GM18520 (cell line): ENCODE measurements around the gene MAP2.

ENCODE experiments used
- ATAC-seq: cut with Tn5 transposase; IDR thresholded peaks from one replicate; pipeline ENCODE4 v1.9.1; 2021; ENCODE audit not compliant: unreplicated experiment

The MAP2 gene

DNA sequence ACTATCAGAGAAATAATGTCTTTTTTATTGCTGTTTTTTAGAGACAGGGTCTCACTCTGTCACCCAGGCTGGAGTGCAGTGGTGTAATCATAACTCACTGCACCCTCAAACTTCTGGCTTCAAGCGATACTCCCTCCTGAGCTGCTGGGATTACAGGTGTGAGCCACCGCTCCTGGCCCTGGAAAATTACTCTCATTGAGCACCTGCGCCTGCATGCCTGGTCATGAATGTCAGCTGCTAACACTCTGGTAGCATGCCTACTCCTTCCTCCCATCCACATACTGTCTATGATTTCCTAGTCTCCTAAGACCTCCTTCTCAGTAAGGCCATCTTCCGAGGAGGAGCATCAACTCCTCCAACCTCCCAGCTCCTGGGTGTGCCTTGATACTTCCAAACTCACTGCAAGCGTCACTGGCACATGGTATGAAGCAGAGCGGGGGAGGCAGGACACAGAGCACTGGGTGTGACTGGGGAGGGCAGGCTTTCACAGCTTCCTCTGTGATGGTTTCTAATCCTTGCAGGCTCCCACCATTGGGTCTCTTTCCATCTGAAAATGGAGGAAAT lies 1.6 kb upstream of the MAP2 start:
- ATAC-seq = no peak

DNA sequence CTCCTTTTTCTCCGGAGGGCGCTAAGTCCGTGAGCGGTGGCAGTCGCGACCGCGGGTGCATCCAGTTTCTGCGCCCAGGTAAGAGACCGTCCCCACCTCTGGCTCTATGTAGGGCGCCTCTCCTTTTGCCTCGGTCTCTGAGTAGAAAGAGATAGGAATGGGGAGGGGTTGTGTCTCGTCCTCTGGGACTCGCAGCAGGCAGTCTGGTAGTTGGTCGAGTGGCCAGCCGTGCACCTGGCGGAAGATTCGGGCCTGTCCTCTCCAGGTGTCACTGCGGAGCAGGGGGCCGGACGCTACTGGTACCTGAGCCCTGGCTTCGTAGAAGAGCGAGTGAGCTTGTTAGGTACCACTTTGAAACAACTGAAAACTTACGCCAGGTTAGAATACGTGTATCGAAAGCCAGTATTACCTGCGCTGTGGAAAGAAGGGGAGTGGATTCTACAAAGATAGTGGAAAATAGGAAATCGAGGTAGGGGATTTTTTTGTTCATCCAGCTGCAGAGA lies 403 bp downstream of the MAP2 start:
- no peak for ATAC-seq

DNA sequence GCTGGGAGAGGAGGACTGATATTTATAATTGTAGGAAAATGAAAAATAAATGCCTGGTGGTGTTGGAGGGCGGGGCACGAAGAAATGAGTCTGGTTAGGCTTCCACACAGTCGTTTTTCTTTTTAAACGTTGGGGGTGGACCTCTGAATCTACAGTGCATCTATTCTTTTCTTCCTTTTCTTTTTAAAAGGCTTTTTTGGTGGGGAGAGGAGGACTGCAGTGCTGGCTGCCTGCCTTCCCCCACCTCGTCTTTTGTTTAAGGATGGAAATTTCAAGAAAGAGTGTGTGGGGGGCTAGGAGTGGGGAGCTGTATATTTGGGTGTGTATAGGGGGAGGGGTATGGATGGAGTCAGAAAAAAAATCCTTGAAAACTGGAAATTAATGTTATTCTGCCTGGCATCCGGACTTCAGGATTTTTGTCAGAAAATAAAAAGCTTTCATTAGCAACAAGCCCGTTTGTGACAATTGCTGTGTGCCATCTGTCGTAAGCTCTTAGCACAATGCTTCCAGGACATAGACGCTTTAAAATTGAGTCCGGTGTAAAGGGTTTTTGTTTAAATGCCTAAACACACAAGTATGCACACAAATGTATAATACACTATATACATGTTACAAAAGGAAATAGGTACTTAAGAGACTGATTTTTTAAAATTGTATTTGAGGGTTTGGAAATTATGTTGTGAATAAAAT lies 1.1 kb downstream of the MAP2 start:
- ATAC-seq = no peak

DNA sequence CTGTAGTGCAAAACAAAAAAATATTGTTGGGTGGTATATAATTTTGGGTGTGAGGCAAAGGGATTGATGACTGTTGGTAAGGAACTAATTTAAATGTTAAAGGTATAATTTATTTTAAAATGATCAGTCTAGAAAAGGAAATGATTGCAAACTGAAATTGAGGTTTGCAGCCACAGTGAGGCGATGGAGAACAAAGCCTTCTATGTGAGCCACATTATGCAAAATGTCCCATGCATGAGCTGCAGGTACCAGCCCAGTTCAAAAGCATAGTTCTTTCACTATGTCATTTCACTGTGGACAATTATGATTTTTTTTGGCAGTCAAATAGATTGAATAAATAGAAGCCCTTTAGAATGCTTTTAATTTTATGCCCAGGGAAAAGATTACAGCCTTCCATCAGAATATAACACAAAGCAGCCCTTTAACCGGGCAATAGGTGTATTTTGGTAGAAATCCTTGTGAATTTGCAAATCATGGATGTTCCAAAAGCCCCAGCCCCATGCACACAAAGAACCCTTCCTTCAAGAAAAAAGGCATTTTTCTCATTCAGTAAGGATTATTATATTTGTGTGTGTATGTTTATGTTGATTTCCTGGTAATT lies 1.7 kb downstream of the MAP2 start:
- ATAC-seq = peak; percentile 29

DNA sequence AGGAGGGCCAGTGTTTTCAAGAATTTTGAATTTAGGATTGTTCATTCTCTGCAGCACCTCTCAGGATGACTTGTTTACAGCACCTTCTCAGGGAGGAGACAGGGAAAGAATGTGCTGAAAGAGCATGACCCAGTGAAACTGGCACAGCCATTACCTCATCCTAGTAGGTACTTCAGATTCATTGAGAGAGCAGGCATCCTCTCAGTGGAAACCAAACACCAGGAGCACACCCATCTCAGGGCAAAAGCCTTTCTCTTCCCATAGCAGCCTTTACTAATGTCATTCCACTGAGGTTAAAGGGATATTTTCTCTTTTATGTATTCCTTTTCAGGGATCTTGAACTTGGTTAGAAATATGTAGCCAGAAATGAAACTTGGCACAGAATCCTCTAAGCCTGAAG lies 2.6 kb downstream of the MAP2 start:
- ATAC-seq = no peak

DNA sequence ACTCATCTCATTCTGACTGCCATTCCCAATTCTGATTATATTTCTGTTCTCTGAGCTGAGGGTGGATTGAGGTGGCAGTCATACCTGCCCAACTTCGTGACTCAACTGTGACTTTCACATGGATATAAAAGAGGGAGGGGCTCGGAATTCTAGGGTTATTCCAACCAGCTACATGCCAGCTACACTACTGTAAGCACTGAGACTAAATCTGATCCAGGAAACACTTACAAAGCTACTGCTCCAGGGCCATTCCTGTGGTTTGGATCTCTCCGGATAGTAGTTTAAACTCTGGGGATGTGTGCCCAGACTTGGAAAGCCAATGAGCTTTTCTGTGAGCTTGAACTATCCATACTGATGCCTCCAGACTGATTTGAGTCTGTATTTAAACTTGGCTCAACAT lies 7.9 kb downstream of the MAP2 start:
- ATAC-seq = no peak

DNA sequence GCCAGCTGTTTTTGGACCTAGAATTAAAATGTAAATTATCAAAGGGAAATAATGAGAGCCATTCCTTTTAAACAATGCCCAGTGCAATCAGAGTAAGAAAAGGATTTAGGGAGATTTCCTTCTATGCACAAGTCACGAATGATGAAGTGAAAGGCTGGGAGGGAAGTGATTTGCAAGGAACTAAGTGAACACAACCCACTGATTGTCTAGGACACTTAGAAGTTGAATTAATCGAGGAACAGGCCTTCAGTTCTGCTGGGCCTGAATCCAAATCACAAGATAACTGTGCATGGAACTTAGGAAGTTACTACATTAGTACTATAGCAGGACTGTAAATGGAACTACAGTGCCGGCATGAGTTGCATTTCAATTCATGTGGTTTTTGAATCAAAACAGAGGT lies 17.7 kb downstream of the MAP2 start:
- ATAC-seq = no peak

DNA sequence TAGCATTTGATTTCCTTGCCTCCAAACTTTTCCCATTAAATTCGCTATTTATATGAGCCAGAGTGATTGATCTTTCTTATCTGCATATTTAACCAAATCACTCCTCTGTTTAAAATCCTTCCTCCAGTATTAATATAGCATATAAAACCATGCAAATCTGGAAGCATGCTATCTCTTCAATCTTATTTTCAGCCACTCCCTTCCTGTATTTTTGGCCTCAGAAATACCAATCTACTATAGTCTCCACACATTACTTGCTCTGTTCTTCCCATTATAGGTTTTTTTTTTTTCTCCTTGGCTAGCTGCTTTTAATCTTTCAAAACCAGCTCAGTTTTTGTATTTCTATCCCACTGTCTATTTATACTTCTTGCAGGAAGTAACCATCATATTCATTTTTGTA lies 19.1 kb downstream of the MAP2 start:
- ATAC-seq = no peak

DNA sequence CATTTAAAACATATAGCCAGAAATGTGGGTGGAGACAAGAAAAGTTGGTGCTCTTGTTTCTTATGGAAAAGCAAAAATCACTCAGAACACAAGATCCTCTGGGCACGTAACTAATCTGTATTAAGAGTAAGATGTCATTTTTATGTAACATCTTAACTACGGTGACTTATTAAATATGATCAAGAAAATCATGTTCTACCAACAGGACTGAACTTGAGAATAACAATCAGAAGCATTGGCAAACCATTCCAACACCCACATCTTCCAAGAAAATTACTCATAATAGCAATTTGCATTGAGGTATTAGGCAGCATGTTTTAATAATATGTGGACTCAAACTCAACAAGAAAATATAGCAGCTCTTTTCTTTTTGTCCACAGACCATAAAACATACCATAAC lies 21.6 kb downstream of the MAP2 start:
- ATAC-seq = no peak

DNA sequence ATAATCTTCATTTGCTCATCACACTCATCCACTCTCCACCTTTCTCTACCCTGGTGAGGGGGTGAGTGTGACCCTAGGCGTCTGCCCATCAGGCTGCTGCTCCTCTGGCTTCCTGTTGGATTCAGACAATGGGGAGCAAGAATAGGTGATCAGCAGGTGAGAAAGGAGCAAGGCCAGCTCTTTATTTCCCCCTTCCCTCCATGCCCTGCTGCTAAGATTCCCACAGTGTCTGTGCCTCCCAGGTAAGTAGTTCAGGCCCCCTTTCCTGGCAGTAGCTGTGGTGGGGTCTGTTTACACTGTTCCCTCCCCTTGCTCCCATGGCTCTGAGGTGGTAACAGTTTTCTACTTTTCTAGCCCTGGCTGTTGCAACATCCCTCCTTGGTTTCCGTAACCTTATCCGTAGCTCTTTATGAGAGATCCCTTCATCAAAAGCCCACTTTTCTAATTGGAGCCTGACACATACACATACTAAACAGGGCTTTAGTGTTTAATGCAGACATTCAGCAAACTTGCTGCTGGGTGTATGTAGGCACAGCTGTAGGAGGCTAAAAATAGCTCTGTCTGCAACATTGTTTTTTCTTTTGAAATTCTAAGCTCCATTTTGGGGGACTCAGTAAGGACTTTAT lies 27.5 kb downstream of the MAP2 start:
- ATAC-seq = no peak

DNA sequence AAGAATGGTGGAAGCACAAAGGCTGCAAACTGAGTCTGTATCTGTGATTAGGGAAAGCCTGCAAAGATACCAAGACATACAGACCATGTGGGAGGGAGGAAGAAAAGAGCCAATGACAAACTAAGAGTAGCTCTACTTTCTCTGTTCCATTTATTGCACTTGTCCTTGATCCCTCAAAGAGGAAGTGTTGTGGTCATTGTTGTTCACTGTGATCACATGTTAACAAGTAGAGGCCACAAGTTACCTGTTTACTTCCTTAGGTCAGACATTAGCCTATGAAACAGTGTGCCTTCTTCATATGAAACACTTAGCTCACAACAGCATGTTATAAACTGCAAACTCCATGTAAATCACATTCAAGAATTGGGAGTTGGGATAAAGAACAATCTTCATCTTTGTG lies 32.6 kb downstream of the MAP2 start:
- no peak for ATAC-seq

DNA sequence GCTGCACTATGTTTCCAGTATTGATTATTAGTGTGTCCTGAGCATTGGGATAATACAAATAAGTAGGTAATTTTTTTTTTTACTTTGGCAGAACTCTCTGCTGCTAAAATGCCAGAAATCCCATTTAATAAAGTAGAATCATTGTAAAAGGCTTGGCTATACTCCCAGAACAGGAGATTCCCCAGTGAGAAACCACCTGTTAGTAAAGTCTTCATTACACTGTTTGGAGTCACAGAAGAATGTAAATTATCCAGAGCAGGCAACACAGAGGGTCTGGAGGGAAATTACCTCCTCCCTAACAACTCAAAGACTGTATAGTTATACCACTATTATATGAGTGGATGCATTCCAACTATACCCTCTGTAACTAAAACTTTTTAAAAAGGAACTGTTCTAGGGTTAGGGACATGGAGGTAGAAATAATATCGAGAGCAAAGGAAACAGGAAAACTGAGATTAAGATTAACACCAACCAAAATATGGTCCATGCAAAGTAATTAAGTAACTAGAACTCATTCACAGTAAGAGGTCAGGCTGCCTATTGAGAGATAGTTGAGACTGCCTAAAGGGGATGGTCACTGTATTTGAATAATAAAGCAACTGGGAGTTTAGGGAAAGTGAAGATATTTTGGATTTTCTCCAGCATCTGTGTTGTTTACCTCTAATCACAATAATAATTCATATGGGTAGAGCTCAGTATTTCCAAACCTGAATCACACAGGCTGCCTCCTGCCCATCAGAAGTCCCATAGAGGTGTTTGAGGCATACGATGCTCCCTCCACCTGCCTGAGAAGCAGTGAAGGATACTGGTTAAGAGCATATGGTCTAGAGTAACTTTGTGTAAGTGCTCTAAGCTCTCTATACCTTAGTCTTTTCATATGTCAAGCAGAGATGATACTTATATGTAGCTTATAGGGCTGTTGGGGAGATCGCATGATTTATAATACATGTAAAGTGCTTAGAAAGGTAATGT lies 34.4 kb downstream of the MAP2 start:
- no peak for ATAC-seq

DNA sequence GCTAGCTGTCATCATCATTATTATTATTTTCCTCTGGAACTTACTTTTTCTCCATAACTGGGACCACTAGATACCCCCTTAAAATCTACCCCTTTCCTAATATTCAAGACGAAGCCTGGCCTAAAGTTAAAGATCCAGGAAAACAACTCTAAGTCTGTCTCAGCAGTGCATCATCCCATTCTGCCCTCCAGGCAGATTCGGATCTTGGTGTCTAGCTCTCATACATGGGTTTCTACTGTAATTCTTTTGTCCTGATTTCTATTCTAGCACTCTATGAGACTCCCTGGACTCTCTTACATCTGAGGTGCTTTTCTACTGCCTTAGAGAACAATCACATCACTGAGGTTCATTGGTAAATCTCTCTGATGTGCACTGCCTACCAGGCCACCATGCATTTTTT lies 35.5 kb downstream of the MAP2 start:
- no peak for ATAC-seq

DNA sequence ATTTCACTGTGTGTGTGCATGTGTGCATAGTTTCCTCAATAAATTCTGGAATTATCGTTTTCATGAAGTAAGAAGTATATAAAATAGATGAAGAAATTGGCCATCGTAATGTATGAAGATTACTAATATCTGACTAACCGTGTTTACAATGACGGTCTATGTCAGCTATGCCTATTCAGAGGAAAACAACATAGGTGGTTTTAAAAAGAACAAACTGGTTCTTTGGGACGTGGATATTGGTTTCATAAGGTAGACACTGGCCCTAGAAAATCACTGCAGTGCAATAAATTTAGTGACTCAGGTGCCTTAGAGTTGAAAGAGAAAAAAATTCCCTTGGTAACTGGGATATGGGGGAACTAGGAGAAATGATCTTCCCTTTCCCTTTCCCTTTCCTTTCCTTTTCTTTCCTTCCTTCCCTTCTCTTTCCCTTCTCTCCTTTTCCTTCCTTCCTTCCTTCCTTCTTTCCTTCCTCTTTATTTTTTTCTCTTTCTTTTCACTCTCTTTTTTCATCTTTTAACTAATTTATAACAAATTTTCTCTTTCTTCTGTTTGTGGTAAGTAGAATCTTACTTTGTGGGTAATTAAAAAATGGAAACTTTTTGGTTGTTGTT lies 36.4 kb downstream of the MAP2 start:
- ATAC-seq = no peak

DNA sequence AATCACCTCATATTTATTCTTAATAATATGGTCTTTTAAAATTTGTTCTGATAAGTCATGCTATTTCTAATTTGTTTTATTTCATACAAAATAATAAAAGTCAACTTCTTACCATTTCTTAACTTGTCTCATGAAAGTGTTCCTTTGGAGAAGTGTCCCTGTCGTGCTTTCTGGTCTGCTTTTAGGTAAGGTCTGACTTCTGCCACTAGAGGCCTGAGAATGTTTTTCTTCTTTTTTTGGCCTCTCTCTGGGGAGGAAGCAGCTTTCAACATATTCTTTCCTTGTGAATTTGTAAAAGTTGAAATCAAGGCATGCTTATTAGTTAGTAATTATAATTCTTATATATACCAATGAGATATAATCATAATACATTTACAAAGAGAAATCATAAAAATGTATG lies 39.4 kb downstream of the MAP2 start:
- no peak for ATAC-seq

DNA sequence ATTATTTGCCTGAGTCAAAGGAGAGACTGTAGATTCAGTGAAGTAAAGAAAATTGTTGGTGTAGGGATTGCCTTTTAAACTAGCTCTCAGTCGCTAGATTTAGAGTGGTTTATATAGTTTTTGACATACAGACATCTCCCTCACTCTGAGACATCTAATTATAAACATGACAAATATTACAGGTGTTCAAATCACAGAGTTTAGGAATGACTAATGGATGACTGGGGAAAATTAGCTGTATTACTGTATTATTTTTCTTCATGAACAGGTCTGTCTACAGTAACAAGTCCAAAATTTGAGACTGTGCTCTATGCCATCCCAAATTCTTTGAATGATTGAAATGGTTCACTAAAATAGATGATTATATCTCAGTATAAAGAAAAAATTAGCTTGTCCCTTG lies 40.0 kb downstream of the MAP2 start:
- ATAC-seq = no peak

DNA sequence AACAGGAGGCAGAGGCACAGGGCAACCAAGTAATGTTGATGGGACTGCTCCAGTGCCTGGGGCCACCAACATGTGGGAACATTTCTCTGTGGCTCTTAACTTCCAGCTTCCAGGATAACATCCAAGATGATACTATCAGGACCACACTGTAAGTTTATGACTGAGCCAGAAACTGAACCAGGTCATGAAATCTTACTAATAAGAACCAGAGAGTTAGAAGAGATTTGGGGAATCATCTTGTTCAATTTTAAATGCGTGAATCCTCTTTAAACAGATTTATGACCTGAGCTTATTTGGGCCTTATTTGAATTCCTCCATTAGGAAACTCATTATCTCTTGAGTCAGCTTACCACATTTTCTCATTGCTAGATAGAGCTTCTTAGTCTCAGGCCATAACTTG lies 45.0 kb downstream of the MAP2 start:
- no peak for ATAC-seq

DNA sequence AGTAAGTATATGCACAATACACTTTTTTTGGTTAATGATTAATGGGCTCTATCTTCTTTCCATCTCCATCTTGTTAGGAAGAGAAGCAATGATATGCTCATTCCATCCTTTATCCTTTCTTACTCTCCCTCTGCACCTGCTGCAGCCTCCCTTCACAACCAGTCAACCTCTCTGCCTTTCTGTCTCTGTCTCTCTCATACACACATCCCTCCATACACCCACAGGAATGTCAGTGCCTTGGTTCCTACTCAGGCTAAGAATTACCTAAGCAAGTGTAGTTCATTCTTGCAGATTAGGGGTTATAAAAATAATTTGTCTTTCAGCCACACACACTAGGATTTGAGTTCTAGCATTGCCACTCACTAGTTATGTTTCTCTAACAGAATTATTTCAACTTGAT lies 45.6 kb downstream of the MAP2 start:
- no peak for ATAC-seq

DNA sequence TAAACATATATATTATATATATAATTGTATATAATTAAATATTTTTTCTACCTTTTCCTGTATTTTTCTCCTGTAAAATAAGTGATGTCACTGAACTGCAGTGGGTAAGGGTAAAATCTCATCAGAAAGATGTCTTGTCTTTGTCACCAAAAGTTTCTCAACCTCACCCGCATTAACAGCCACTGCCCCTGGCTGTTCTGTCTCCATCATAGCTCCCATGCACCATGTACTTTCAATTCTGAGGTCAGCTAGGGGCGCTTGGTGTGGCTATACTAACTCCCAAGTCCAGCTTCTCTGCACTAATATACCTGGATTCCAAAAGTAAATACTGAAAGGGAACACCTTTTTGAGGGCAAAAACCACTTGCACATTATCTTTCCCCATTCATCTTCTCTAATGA lies 46.6 kb downstream of the MAP2 start:
- no peak for ATAC-seq

DNA sequence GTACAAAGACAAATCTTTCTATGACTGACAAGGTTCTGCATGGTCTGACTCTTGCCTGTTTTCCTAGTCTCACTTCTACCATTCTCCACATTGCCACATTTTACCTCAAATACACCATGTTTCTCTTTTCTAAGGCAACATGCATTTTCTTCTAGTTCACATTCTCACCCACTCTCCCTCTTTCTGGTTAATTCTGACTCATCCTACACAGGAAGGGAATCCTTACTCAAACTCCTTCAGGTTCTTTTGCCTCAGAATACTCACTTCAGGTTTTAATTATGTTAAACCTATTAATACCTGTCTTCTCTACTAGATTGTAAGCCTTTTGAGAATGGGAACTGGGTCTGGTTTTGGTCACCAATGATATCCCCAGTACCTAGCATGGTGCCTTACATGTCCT lies 47.2 kb downstream of the MAP2 start:
- ATAC-seq = no peak
